Renal cortex interstitium (tissue), 11 donors: Measurements from ENCODE around the gene PM20D1. TPM values are rescaled to one million over a fixed set of nuclear protein-coding genes. Genes with fewer than 3 reads are reported as not detected.
"Not testable (repeated sequence)": the region's sequence is repeated elsewhere in the genome, so short reads cannot be mapped to it uniquely, and the experiment has no call there.

Experiments
- DNase-seq, 11 donors: peaks; one replicate each; pipeline ENCODE4 v3.0.0-alpha.2; 2013; ENCODE audit warnings: low read depth in 9 of 11, low spot score in 4 of 11; ENCODE audit errors: extremely low read depth in 1 of 11
- polyA plus RNA-seq, 3 donors: library from polyadenylated mRNA; unstranded; fragments of 120-200 nt; gene quantifications; one replicate each; pipeline ENCODE4 v1.2.1, GENCODE V29; 2013; ENCODE audit not compliant: insufficient read length in 3 of 3

PM20D1 gene
- polyA plus RNA-seq, 3 donors: 0.13 to 1.6 (median 0.67) TPM

DNA sequence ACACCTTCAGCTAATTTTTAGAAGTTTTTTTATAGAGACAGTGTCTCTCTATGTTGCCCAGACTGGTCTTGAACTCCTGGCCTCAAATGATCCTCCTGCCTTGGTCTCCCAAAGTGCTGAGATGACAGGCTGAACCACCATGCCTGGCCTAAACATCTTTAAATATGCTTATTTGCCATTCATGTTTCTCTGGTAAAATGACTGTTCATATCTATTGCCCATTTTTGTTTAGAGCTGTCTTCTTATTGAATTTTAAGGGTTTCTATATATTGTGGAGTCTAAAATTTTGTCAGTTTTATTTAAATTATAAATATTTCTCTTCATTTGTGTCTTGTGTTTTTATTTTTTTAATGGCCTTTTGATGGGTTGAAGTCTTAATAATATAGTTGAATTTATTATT is 3.0 kb upstream of the PM20D1 start:
- DNase-seq: no peak

- no peak for DNase-seq
Observed at GRCh38 chr1:205851993-205852392, 2.1 kb upstream of the PM20D1 start.

DNA sequence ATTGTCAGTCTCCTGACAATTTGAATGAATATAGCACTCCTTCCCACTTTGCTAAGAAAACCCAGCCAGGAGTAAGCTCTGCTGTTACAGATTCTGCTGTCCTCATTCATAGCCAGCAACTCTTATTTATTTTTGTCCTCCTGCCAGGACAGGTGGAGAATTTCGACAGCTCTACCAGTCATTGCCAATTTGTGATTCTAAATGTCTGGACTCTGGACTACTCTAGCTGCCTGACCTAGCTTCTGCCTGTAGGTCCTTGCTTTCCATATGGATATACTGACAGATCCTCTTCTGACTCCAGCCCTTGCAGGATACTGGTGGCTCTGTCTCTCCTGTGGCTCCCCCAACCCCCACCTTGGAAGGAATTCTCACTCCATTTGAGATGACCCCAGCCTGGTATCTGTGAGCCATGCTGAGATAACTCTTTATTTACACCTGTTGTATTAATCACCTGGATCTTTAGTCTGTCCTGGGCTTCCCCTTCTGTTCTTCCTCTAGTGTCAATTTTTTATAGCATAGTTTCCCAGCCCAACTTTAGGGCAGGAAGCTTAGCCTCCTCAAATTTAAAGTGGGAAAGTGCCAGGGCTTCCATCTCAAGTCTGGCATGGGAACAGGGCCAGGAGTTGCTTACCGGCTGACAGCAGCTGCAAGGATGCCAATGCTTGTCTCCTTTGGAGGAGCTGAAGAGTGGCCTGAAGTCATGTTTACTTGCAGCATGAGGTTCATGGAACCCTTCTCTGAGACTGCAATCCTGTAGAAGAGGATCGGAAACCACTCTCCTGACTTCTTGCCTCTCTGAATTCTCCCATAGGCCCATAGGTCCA is 6.7 kb downstream of the PM20D1 start:
- DNase-seq: no peak

- no peak for DNase-seq
Observed at GRCh38 chr1:205842229-205842628, 7.7 kb downstream of the PM20D1 start.

GRCh38 chr1:205840146-205840923 is 9.6 kb downstream of the PM20D1 start:
- no peak for DNase-seq

- DNase-seq: no peak
Observed at GRCh38 chr1:205837382-205837970, 12.5 kb downstream of the PM20D1 start.

- peak in 2 of 11 donors; percentile 44 to 53 for DNase-seq
Observed at GRCh38 chr1:205834751-205835150, 15.2 kb downstream of the PM20D1 start.

GRCh38 chr1:205832326-205832751 is 17.6 kb downstream of the PM20D1 start:
- DNase-seq: no peak

DNA sequence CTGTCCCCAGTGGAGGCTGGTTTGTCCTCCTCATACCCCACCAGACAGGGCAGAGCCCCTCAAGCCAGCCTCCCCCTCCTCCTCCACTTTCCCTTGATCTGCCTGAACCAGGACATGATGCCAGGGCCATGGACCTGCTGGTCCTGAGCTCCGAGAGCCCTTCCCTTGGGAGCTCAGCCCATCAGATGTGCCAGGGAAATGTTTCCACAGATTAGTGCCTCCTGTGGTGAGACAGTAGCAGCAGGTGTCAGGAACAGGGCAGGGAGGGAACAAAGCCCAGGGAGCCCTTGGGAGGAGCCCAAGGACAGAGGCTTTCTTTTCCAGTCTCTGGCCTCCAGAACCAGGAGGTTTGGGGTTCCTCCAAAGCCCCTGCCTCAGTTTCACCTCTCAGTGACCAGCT is 22.3 kb downstream of the PM20D1 start:
- no peak for DNase-seq

GRCh38 chr1:205826995-205827394 is 22.9 kb downstream of the PM20D1 start:
- DNase-seq: no peak

DNA sequence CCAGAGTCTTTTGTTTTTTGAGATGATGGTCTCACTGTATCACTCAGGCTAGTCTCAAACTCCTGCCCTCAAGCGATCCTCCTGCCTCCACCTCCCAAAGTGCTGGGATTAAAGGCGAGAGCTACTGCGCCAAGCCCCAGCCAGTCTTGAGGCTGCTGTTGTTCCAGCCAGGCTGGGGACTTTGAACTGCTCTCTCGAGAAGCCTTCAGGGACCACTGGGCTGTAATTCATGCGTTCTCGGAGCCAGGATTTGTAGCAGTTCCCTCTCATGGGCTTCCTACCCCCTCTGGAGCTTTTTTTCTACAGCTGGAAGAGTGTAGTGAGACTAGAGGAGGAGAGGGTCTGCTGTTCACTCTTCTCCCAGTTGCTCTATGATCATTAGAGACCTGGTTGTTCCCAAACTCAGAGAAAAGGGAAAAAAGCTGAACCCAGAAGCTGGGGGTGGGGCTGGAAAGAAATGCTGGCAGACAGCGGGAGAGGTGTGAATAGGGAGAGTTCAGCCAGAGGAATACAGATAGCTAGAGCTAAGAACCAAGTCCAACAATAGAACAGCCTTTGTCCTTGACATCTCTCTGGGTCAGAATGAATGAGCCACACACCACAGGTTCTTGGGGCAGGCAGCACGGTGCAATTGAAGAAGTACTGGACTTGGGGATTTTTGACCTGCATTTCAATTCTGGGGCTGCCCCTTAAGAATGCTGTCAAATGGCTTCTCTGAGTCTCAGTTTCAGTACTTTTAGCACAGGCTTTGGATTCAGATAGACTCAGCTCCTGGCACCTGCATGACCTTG is 23.7 kb downstream of the PM20D1 start:
- no peak for DNase-seq

DNA sequence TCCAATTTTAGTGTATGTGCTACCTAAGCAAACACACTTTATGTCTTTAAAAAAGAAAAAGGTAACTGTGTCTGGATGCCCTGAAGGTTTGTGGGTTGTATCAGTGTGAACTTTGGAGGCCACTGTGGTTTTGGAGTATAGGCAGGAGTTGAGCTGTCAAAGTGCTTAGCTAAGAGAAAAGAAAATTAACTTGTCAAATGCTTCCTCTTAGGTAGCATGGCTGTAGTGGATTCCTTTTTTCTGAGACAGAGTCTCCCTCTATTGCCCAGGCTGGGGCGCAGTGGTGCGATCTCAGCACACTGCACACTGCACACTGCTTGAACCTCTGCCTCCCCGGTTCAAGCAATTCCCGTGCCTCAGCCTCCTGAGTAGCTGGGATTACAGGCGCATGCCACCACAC is 25.8 kb downstream of the PM20D1 start:
- no peak for DNase-seq

GRCh38 chr1:205823260-205823659 is 26.7 kb downstream of the PM20D1 start:
- DNase-seq: not testable (repeated sequence)

DNA sequence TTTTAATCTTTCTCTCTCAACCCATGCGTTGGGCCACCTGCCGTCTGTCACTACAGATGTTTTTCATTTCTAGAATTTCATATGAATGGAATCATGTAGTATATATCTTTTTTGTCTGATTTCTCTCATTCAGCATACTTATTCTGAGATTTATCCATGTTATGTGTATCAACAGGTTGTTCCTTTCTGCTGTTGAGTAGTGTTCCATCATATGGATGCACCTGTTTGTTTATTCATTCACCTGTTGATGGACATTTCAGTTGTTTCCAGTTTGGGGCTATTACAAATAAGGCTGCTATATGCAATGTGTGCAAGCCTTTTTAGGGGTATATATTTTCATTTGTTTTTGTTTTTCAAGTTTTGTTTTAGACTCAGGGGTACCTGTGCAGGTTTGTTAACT is 27.5 kb downstream of the PM20D1 start:
- DNase-seq: no peak

- DNase-seq: no peak
Observed at GRCh38 chr1:205817988-205818387, 31.9 kb downstream of the PM20D1 start.

DNA sequence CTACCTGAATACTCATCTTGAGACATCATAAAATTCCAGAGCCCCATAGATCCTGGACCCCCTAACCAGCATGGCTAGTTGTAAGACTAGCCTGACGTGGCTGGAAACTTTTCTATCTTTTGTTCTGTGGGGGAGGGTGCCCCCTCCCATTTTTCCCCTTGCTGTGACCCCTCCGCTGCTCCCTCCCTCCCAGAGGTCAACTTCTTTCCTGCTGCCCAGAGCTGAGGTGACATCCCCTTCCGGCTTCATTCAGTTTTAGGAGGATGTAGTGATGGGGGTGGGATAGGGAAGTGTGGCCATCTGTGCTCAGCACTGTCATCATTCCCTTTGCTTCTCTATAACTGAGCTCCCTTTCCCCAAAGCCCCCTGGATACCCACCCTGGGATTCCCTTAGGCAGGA is 32.6 kb downstream of the PM20D1 start:
- no peak for DNase-seq

DNA sequence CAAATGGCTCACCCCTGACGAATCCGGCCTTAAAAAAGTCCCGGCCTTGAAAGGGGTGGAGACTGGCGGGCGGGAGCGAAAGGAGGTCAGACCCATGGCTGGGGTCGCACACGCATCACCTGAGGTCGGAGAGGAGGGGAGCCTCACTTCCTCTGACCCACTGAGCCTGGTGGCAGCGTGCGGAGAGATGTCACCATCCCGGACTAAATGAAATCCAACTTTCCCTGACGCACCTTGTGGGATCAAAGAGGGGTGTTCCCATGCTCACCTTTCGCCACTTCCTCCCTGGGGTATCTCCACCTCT is 36.2 kb downstream of the PM20D1 start:
- DNase-seq: peak in 2 of 11 donors; percentile 48 to 53

GRCh38 chr1:205812878-205813754 is 36.8 kb downstream of the PM20D1 start, which contains the start of gene SLC41A1:
Gene SLC41A1, minus strand, starts transcription at chr1:205813198. Its CDS starts 2,757 bp downstream, at chr1:205810441.
- DNase-seq: peak; percentile 76 to 91 (median 85)
